Esophagus squamous epithelium (tissue), 4 donors: ENCODE results near the gene PKD2.

ENCODE experiments used
- POLR2A ChIP-seq, 4 donors: fragments of 450-650 bp; IDR thresholded peaks; one replicate each; pipeline ENCODE4 v1.6.1; 2017; ENCODE audit warnings: antibody characterized with exemption in 4 of 4, mild to moderate bottlenecking in 4 of 4, moderate library complexity in 3 of 4
- TF ChIP-seq, protein P1 (sequence below), 6 experiments: fragments of 450-650 bp in 4 of 6; fragments of 200-600 bp in 2 of 6; sonication (generic) in 2 of 6; IDR thresholded peaks; one replicate each; pipeline ENCODE4 v1.5.1; 2016 to 2019; ENCODE audit warnings: antibody characterized with exemption in 6 of 6, mild to moderate bottlenecking in 4 of 6, moderate library complexity in 4 of 6

DNA sequence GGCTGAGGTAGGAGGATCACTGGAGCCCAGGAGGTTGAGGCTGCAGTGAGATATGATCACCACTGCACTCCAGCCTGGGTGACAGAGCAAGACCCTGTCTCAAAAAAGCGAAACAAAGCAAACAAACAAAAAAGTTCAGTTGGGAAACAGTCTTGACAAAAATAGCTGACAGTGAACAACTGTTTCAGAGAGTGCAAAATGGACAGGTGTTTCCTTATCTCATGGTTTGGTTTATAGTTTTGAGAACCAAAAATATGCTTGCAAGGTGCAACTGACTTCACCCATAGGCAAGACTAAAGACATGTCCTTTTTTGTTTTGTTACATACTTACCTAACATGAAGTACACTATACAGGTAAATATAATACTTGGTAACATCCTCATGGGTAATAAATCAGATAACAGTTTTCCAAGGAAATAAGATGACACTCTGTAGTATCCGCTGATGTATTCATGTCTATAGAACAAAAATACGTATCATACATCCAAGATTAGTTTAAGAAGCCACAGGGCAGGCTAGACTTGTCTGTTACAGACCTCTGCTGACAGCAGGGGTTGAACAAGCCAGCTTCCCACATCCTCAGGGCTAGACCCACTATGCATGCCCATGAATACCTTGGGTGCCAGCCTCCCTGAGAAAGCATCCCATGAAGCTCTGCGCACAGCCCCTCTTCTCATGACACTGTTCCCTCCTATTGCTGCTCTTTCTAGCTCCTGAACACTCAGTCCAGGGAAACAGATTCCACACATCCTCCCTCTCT is 91.7 kb downstream of the PKD2 start:
- TF ChIP-seq POLR2A (IDR thresholded peaks at IDR 0.05) = no peak
- TF ChIP-seq, protein P1, sequence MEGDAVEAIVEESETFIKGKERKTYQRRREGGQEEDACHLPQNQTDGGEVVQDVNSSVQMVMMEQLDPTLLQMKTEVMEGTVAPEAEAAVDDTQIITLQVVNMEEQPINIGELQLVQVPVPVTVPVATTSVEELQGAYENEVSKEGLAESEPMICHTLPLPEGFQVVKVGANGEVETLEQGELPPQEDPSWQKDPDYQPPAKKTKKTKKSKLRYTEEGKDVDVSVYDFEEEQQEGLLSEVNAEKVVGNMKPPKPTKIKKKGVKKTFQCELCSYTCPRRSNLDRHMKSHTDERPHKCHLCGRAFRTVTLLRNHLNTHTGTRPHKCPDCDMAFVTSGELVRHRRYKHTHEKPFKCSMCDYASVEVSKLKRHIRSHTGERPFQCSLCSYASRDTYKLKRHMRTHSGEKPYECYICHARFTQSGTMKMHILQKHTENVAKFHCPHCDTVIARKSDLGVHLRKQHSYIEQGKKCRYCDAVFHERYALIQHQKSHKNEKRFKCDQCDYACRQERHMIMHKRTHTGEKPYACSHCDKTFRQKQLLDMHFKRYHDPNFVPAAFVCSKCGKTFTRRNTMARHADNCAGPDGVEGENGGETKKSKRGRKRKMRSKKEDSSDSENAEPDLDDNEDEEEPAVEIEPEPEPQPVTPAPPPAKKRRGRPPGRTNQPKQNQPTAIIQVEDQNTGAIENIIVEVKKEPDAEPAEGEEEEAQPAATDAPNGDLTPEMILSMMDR (IDR thresholded peaks at IDR 0.05) = no peak
